DND-41 (cell line): ENCODE measurements around the gene DAB1.

Experiments used
- ATAC-seq: fragments of 200-7000 bp; cut with Tn5 transposase; 3 replicates; pipeline ENCODE4 v1.9.1; 2021; ENCODE audit warnings: low read depth; ENCODE audit not compliant: insufficient read depth
- DNase-seq: peaks from one replicate; pipeline ENCODE4 v3.0.0-alpha.2; 2020
- H2AFZ ChIP-seq: 2 replicates; pipeline ENCODE4 v1.6.0; 2012; ENCODE audit warnings: low read depth, low read length
- H3K27ac ChIP-seq: 2 replicates; pipeline ENCODE4 v1.5.1; 2012; ENCODE audit warnings: low read length, inconsistent platforms
- H3K27me3 ChIP-seq: fragments of 200-600 bp; sonication (generic); 2 replicates; pipeline ENCODE4 v1.6.0; 2012; ENCODE audit warnings: low read length, mild to moderate bottlenecking, inconsistent platforms; ENCODE audit not compliant: insufficient read depth, poor library complexity
- H3K36me3 ChIP-seq: 2 replicates; pipeline ENCODE4 v1.5.1; 2012; ENCODE audit warnings: low read length, inconsistent platforms; ENCODE audit not compliant: insufficient read depth
- H3K4me1 ChIP-seq: 2 replicates; pipeline ENCODE4 v1.5.1; 2012; ENCODE audit warnings: mild to moderate bottlenecking, low read length; ENCODE audit not compliant: insufficient read depth
- H3K4me2 ChIP-seq: 2 replicates; pipeline ENCODE4 v1.6.0; 2012; ENCODE audit warnings: mild to moderate bottlenecking, moderate library complexity, low read length, inconsistent platforms; ENCODE audit not compliant: insufficient read depth
- H3K4me3 ChIP-seq, 2 experiments: fragments of 200-600 bp in 1 of 2; shearing (Covaris generic) in 1 of 2; 2 replicates each; pipeline ENCODE4 v1.5.1; 2012 to 2016; ENCODE audit warnings: inconsistent platforms in 2 of 2, low read length in 2 of 2, mild to moderate bottlenecking in 2 of 2, low read depth in 1 of 2, moderate library complexity in 1 of 2
- H3K79me2 ChIP-seq: 2 replicates; pipeline ENCODE4 v1.6.0; 2012; ENCODE audit warnings: low read length, inconsistent platforms; ENCODE audit not compliant: insufficient read depth
- H3K9ac ChIP-seq: 2 replicates; pipeline ENCODE4 v1.6.0; 2012; ENCODE audit warnings: low read depth, mild to moderate bottlenecking, inconsistent platforms, low read length, moderate library complexity
- H3K9me3 ChIP-seq: 2 replicates; pipeline ENCODE4 v1.5.1; 2012; ENCODE audit warnings: low read length, moderate library complexity, mild to moderate bottlenecking, inconsistent platforms; ENCODE audit not compliant: insufficient read depth, severe bottlenecking
- H4K20me1 ChIP-seq: 2 replicates; pipeline ENCODE4 v1.6.0; 2012; ENCODE audit warnings: low read length; ENCODE audit not compliant: insufficient read depth
- EZH2 ChIP-seq: IDR thresholded peaks from 3 replicates; pipeline ENCODE4 v1.6.1; 2012; ENCODE audit warnings: borderline replicate concordance, low read depth, mild to moderate bottlenecking, moderate library complexity, low read length, inconsistent platforms; ENCODE audit not compliant: severe bottlenecking
- TF ChIP-seq, protein P1 (sequence below): IDR thresholded peaks from 2 replicates; pipeline ENCODE4 v1.5.1; 2012; ENCODE audit warnings: borderline replicate concordance, low read length, moderate library complexity, mild to moderate bottlenecking; ENCODE audit not compliant: poor library complexity, severe bottlenecking; ENCODE audit errors: extremely low read depth

The DAB1 gene

DNA sequence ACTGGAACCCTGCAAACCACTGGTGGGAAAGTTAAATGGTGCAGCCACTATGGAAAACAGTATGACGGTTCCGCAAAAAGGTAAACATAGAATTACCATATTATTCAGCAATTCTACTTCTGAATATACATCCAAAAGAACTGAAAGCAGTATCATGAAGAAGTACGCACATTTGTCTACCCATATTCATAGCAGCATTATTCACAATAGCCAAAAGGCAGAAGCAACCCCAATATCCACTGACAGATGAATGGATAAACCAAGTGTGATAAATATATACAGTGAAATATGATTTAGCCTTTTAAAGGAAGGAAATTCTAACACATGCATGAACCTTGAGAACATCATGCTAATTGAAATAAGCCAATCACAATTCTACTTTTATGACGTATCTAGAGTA is 39.6 kb downstream of the DAB1 start:
- Histone ChIP-seq H3K27ac (no peak overlapping the region), H3K4me1 (no peaks in the 10 kb centered on the region), H3K9ac (no peak overlapping the region), H3K79me2 (no peaks in the 10 kb centered on the region), H4K20me1 (no peaks in the 10 kb centered on the region), H3K4me2 (no peak overlapping the region), H3K9me3 (no peaks in the 10 kb centered on the region), H3K4me3 (no peak overlapping the region), H3K27me3 (no peaks in the 10 kb centered on the region), H2AFZ (no peak overlapping the region), H3K36me3 (no peaks in the 10 kb centered on the region)
- no peak for ATAC-seq
- DNase-seq = no peak
- TF ChIP-seq EZH2 = no peak
- TF ChIP-seq, protein P1, sequence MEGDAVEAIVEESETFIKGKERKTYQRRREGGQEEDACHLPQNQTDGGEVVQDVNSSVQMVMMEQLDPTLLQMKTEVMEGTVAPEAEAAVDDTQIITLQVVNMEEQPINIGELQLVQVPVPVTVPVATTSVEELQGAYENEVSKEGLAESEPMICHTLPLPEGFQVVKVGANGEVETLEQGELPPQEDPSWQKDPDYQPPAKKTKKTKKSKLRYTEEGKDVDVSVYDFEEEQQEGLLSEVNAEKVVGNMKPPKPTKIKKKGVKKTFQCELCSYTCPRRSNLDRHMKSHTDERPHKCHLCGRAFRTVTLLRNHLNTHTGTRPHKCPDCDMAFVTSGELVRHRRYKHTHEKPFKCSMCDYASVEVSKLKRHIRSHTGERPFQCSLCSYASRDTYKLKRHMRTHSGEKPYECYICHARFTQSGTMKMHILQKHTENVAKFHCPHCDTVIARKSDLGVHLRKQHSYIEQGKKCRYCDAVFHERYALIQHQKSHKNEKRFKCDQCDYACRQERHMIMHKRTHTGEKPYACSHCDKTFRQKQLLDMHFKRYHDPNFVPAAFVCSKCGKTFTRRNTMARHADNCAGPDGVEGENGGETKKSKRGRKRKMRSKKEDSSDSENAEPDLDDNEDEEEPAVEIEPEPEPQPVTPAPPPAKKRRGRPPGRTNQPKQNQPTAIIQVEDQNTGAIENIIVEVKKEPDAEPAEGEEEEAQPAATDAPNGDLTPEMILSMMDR = no peak

DNA sequence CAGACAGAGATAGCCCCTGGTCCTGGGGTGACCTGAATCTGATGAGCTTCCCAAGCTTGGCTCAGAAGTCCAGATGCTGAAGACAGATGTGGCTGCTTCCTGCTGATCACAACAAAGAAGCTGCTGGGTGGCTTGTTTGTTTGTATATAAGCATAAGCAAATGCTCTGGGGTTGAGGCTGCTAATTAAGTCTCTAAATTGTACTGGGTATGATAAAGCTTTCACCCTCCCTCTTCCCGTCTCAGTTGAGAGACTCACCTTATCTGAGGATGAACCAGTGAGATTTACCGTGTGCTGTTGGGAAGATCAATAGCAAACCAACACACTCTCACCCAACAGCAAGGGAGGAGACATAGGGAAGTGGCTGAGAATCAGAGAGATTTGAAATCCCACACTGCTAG is 42.0 kb downstream of the DAB1 start:
- Histone ChIP-seq H3K27ac (no peak overlapping the region), H3K4me3 (no peak overlapping the region), H2AFZ (no peak overlapping the region), H3K9ac (no peak overlapping the region), H3K27me3 (no peaks in the 10 kb centered on the region), H3K9me3 (no peaks in the 10 kb centered on the region), H3K4me2 (no peak overlapping the region), H3K4me1 (no peaks in the 10 kb centered on the region), H3K36me3 (no peaks in the 10 kb centered on the region), H4K20me1 (no peaks in the 10 kb centered on the region), H3K79me2 (no peaks in the 10 kb centered on the region)
- no peak for TF ChIP-seq EZH2
- TF ChIP-seq, protein P1 = no peak
- DNase-seq (no peak), ATAC-seq (no peak)

DNA sequence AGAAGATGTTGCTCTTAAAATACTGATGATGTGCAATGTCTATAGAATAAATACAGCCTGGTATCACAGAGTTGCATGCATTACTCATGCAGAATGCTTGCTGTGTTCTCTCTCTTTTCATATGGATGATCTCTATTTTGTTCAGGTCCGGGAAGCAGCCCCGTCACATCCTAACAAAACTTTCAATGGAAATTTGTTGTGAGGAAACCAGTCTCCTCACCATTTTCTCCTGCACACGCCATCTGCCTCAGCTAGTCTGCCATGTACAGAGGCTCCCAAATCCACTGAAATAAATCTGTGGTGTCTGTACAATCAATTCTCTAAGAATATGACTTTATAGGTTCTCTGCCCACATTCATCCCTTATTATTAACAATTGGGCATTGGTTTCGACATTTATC is 42.4 kb downstream of the DAB1 start:
- Histone ChIP-seq H3K9ac (no peak overlapping the region), H3K4me2 (no peak overlapping the region), H3K79me2 (no peaks in the 10 kb centered on the region), H3K9me3 (no peaks in the 10 kb centered on the region), H3K27me3 (no peaks in the 10 kb centered on the region), H3K4me3 (no peak overlapping the region), H3K36me3 (no peaks in the 10 kb centered on the region), H2AFZ (no peak overlapping the region), H4K20me1 (no peaks in the 10 kb centered on the region), H3K4me1 (no peaks in the 10 kb centered on the region), H3K27ac (no peak overlapping the region)
- DNase-seq = no peak
- ATAC-seq = no peak
- no peak for TF ChIP-seq EZH2
- TF ChIP-seq, protein P1 = no peak

DNA sequence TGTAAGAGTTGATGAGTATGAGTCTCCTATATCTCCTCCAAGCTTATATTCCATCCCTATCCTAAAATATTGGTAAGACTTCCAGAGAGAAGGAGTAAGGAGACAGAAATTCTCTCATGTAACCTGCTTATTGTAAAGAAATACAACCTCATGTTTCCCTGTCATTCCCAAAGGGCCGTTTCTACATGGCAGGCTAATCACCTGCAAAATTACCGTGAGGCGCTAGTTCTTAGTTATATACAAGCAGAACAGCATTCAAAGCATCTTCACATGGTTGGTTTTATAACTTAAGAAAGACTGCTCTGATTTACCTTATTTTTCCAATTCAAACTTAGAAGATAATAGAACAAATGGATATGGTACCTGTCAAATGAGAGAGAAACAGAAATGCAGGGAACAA is 42.9 kb downstream of the DAB1 start:
- Histone ChIP-seq H3K27me3 (no peaks in the 10 kb centered on the region), H4K20me1 (no peaks in the 10 kb centered on the region), H3K9me3 (no peaks in the 10 kb centered on the region), H3K79me2 (no peaks in the 10 kb centered on the region), H2AFZ (no peak overlapping the region), H3K27ac (no peak overlapping the region), H3K4me2 (no peak overlapping the region), H3K36me3 (no peaks in the 10 kb centered on the region), H3K4me1 (no peaks in the 10 kb centered on the region), H3K4me3 (no peak overlapping the region), H3K9ac (no peak overlapping the region)
- ATAC-seq (no peak), DNase-seq (no peak)
- TF ChIP-seq, protein P1 = no peak
- no peak for TF ChIP-seq EZH2
